Astrocyte of the hippocampus (primary cell): ENCODE measurements around the gene MYO5B.

Source experiments
- DNase-seq: peaks from one replicate; pipeline ENCODE4 v3.0.0; 2011; ENCODE audit warnings: low read depth, low spot score

Gene MYO5B

DNA sequence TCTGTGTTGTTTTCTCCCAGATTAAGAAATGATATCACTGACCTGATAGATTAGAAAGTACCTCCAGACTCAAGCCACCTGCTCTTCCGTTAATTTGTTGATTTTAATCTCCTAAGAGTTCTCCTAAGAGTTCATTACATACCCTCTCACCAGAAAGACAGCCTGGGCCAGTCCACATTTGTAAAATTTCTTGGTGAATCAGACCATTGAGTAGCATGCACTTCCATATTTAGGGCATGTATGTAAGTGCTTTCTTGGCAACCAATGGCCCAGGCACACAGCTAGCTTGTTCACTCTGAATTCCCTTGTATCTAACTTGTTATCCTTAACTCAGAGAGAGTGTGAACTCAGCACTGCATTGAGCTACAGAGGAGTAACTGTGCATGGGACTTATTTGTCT lies 223.5 kb downstream of the MYO5B start:
- DNase-seq, result no peak

GRCh38 chr18:49970319-49970718 lies 224.6 kb downstream of the MYO5B start:
- DNase-seq, result no peak

- DNase-seq, result no peak
Measured at GRCh38 chr18:49968644-49969309, 226.2 kb downstream of the MYO5B start.

DNA sequence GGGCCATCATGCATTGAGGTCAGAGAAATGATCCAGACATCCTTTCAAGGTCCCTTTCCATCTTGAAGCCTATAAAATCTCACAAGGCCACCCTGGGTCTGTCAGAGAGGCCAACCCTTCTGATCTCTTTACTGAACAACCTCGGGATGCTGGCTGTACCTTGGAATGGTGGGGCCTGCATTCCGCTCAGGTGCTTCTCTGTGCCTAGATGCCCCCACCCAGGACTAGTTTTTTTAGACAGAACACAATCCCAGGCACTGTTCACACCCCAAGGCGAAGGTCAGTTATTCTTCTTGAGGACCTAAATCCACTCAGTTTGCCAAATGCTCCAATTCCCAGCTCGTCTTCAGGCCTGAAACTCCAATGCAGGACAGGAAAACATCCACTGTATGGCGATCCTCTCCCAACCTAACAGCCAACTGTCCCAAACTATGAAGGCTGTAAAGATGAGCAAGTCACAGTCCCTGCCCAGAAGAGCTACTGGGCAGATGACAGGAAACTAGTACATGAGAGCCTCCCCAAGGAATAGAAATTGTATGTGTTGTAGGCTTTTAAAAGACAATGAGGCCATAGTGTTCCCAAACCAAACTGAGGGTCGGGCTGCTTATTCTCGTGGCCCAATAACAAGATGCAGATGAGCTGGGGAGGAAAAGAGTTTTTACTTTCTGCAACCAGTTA lies 227.2 kb downstream of the MYO5B start:
- DNase-seq, result no peak

- no peak for DNase-seq
Measured at GRCh38 chr18:49967171-49967570, 227.8 kb downstream of the MYO5B start.

- DNase-seq, result peak; percentile 53
Measured at GRCh38 chr18:49966090-49966489, 228.9 kb downstream of the MYO5B start.

GRCh38 chr18:49963217-49963616 lies 231.7 kb downstream of the MYO5B start:
- no peak for DNase-seq

DNA sequence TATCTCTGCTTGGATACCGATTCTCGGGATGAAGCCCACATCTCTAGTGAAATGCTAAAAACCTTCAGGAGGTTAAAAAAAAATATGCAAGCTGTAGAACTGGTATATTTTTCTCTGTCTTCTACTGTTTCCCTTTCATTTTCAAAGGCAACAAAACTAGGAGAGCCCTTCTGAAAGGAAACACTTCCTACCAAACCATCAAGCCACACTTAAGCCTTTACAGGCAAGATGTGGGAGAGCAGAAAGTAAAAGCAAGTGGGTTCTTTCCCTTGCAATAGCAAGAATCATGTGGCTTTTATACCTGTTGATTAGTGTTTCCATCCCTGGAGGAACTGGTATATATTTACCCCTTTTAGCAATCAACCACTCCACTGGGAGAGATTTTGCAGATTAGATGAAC lies 233.7 kb downstream of the MYO5B start:
- no peak for DNase-seq

DNA sequence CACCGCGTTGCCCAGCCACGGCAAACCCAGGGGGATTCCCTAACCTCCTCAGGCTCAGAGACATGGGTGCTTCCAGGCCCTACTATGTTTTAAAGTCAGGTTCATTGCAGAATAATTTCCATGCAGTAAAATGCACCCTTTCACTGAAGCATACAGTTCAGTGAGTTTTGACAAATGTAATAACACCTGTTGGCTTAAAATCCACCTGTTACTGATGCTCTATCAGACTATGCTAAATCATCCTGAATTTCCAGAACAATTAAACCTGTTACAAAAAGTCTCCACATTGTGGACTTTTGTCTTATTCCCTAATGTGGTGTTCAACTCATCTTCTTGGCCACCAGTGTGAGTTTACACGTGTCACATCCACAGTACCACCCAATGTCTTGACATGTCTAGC lies 234.6 kb downstream of the MYO5B start:
- DNase-seq, result no peak

DNA sequence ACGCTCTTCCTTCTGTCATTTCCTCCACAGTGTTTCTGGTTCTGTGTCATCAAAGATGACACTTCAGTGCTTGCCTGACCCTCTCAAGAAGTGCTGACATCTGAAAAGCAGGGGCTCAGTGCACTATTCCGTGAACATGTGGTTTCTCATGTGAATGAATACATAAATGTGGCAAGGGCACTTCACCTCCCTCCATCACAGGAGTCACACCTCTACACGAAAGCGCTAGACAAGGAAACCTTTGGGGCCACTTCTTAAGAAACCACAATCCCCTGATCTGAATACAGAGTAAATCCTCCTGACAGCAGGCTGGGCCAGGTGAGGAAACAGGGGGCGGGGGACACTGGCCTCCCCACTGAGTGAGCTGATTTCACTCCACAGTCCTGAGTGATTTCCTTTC lies 235.8 kb downstream of the MYO5B start:
- DNase-seq, result no peak

- no peak for DNase-seq
Measured at GRCh38 chr18:49955263-49955662, 239.7 kb downstream of the MYO5B start.

GRCh38 chr18:49953391-49953790 lies 241.6 kb downstream of the MYO5B start:
- DNase-seq, result no peak

- no peak for DNase-seq
Measured at GRCh38 chr18:49949951-49950395, 245.0 kb downstream of the MYO5B start.

DNA sequence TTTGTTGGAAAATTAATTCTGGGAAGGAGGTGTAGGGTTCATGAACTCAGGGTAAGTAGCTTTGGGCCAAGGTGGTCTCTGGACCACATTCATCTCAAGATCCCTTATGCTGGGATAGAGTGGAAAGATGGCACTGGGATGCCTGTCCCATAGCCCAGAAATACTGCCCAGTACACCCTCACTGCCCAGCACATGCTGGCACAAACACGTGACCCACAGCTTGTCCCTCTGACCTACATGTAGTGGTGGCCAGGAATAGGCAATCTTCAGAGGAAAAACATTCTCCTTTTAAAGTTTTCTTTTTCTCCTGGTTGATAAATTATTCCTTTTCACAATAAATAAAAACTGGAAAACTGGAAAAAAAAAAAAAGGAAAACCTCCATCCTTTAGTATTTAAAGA lies 246.0 kb downstream of the MYO5B start:
- DNase-seq, result no peak

GRCh38 chr18:49944663-49945062 lies 250.3 kb downstream of the MYO5B start:
- DNase-seq, result no peak

DNA sequence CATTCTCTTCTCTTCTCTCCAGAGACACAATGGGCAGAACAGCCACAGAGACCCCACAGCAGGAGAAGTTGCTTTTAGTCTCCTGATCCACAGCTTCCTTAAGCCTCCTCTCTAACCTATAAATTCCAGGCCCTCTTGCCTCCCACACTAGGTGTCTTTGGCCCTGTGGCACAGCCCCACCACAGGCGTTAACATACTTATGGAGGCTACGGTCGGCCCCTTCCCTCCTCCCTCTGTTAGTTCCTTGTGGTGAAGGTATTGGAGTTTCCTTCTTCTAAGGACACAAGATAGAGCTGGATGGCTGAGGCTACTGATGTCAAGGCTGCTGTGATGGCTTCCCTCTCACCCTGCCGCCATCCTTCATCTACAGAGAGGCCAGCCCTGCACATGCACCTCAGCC lies 258.1 kb downstream of the MYO5B start:
- DNase-seq, result no peak

DNA sequence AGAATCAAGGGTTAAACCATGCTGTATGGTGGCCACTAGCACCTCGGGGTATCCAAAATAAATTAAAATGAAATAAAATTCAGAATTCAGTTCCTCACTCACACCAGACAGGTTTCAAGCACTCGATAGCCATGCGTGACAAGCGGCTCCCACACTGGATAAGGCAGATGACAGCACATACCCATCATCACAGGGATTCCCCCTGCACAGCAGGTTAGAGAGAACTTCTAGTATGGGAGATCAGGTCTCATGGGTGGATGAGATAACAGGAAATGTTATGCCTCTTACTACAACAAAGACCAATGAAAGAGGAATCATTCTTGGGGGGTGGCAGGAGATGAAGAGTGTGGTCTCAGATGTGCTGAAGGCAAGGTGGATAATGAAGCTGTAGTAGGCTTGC lies 259.7 kb downstream of the MYO5B start:
- DNase-seq, result no peak

DNA sequence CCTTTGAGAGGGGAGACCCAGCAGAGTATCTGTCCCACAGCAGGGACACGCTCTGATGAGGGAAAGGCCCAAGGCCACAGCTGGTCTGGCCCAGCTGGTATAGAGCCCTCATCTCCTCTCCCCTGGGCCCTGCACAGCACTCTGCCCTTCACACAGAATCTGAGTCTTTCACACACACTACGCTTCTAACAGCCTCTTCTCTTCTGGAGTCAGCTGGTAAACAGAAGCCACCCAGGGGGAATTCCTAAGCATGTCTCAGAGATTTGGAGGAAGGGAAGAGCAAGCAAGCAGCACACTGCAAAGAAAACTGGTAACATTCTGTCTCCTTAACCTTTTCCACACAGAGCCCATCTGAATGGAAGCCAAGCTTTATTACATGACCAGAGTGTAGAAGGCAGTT lies 260.5 kb downstream of the MYO5B start:
- peak; percentile 28 for DNase-seq

- no peak for DNase-seq
Measured at GRCh38 chr18:49933530-49934128, 261.3 kb downstream of the MYO5B start.

DNA sequence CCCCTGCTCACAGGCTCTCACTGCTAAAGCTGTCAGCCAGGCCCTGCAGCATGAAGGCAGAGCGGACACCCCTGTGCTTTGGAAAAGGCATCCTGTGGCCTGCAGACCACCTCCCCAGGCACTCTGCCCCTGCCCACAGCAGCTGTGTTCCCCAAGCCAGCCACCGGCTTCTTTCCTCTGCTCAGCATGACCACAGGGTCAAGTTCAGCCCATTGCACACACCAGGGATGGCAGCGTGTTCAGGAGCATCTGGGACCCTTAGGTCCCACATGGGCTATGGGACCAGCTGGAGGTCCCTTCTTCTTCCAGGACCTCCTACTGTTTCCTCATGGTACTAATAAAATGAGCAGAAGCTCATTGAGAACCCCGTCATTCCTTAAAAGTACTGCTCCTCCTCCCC lies 263.2 kb downstream of the MYO5B start:
- no peak for DNase-seq

DNA sequence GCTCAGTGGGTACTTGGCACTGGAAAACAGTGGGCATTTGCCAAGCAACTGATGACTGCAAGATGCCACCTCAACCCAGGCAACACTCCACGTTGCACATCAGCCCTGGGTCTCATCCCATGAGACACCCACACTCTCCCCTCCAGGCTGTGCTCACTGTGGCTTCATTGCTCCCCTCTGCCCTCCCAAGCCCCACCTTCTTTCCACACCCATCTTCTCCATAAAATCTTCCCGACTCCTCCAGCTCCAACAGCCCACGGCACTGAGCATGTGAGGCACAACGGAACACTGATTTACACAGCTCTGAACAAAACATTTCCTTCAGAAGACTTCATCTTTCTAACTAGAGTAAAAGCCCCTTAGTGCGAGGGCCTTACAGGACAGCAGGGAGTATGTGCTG lies 263.8 kb downstream of the MYO5B start:
- DNase-seq, result no peak

- DNase-seq, result peak; percentile 75
Measured at GRCh38 chr18:49926106-49926745, 268.7 kb downstream of the MYO5B start.
